DND-41 (cell line): ENCODE data around the gene GTF3C1.
A peak's percentile ranks its signal among the peaks of the same experiment; 100 is the strongest.

Experiments used
- ATAC-seq: fragments of 200-7000 bp; cut with Tn5 transposase; 3 replicates; pipeline ENCODE4 v1.9.1; 2021; ENCODE audit warnings: low read depth; ENCODE audit not compliant: insufficient read depth
- DNase-seq: peaks from one replicate; pipeline ENCODE4 v3.0.0-alpha.2; 2020
- H2AFZ ChIP-seq: 2 replicates; pipeline ENCODE4 v1.6.0; 2012; ENCODE audit warnings: low read depth, low read length
- H3K27ac ChIP-seq: 2 replicates; pipeline ENCODE4 v1.5.1; 2012; ENCODE audit warnings: low read length, inconsistent platforms
- H3K27me3 ChIP-seq: fragments of 200-600 bp; sonication (generic); 2 replicates; pipeline ENCODE4 v1.6.0; 2012; ENCODE audit warnings: low read length, mild to moderate bottlenecking, inconsistent platforms; ENCODE audit not compliant: insufficient read depth, poor library complexity
- H3K36me3 ChIP-seq: 2 replicates; pipeline ENCODE4 v1.5.1; 2012; ENCODE audit warnings: low read length, inconsistent platforms; ENCODE audit not compliant: insufficient read depth
- H3K4me1 ChIP-seq: 2 replicates; pipeline ENCODE4 v1.5.1; 2012; ENCODE audit warnings: mild to moderate bottlenecking, low read length; ENCODE audit not compliant: insufficient read depth
- H3K4me2 ChIP-seq: 2 replicates; pipeline ENCODE4 v1.6.0; 2012; ENCODE audit warnings: mild to moderate bottlenecking, moderate library complexity, low read length, inconsistent platforms; ENCODE audit not compliant: insufficient read depth
- H3K4me3 ChIP-seq, 2 experiments: fragments of 200-600 bp in 1 of 2; shearing (Covaris generic) in 1 of 2; 2 replicates each; pipeline ENCODE4 v1.5.1; 2012 to 2016; ENCODE audit warnings: inconsistent platforms in 2 of 2, low read length in 2 of 2, mild to moderate bottlenecking in 2 of 2, low read depth in 1 of 2, moderate library complexity in 1 of 2
- H3K79me2 ChIP-seq: 2 replicates; pipeline ENCODE4 v1.6.0; 2012; ENCODE audit warnings: low read length, inconsistent platforms; ENCODE audit not compliant: insufficient read depth
- H3K9ac ChIP-seq: 2 replicates; pipeline ENCODE4 v1.6.0; 2012; ENCODE audit warnings: low read depth, mild to moderate bottlenecking, inconsistent platforms, low read length, moderate library complexity
- H3K9me3 ChIP-seq: 2 replicates; pipeline ENCODE4 v1.5.1; 2012; ENCODE audit warnings: low read length, moderate library complexity, mild to moderate bottlenecking, inconsistent platforms; ENCODE audit not compliant: insufficient read depth, severe bottlenecking
- H4K20me1 ChIP-seq: 2 replicates; pipeline ENCODE4 v1.6.0; 2012; ENCODE audit warnings: low read length; ENCODE audit not compliant: insufficient read depth
- CTCF ChIP-seq: IDR thresholded peaks from 2 replicates; pipeline ENCODE4 v1.5.1; 2012; ENCODE audit warnings: borderline replicate concordance, low read length, moderate library complexity, mild to moderate bottlenecking; ENCODE audit not compliant: poor library complexity, severe bottlenecking; ENCODE audit errors: extremely low read depth
- EZH2 ChIP-seq: IDR thresholded peaks from 3 replicates; pipeline ENCODE4 v1.6.1; 2012; ENCODE audit warnings: borderline replicate concordance, low read depth, mild to moderate bottlenecking, moderate library complexity, low read length, inconsistent platforms; ENCODE audit not compliant: severe bottlenecking

GTF3C1 gene

DNA sequence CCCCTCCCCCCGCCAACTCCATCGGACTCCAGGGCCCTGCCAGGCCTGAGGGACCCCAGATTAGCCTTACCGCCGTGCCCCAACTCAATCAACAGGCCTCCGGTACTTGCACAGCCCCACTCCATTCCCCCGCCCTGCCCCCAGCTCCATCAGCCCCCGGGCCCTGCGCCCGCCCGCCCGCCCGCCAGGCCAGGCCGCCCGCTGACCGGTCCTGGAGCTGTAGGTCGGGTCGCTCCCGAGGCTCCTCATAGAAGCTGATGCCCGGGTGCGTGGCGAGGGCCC lies 308 bp downstream of the GTF3C1 start:
- Histone ChIP-seq H3K36me3 (peaks cover 26% of the 10 kb centered on the region), H3K79me2 (peaks cover 43% of the 10 kb centered on the region), H3K4me3 (peak overlapping the region; percentile 100; a peak in 3 of 4 replicates), H3K9me3 (no peaks in the 10 kb centered on the region), H3K4me1 (peaks cover 35% of the 10 kb centered on the region), H3K27ac (peak overlapping the region; percentile 64), H3K27me3 (no peaks in the 10 kb centered on the region), H2AFZ (peak overlapping the region; percentile 82), H3K9ac (peak overlapping the region; percentile 84), H3K4me2 (peak overlapping the region; percentile 99), H4K20me1 (peaks cover 19% of the 10 kb centered on the region)
- no peak for TF ChIP-seq EZH2
- TF ChIP-seq CTCF, result no peak
- ATAC-seq, result peak; percentile 44
- DNase-seq, result no peak

- Histone ChIP-seq H3K4me1 (peaks cover 35% of the 10 kb centered on the region), H3K27ac (no peak overlapping the region), H3K36me3 (peaks cover 42% of the 10 kb centered on the region), H4K20me1 (peaks cover 19% of the 10 kb centered on the region), H3K4me3 (peak overlapping the region in 1 of 2 experiments; percentile 100; a peak in 1 of 4 replicates), H2AFZ (no peak overlapping the region), H3K4me2 (peak overlapping the region; percentile 99; the same call in 1 of the 2 replicates), H3K9me3 (no peaks in the 10 kb centered on the region), H3K9ac (no peak overlapping the region), H3K79me2 (peaks cover 43% of the 10 kb centered on the region), H3K27me3 (no peaks in the 10 kb centered on the region)
- ATAC-seq (no peak), DNase-seq (no peak)
- TF ChIP-seq CTCF (no peak), EZH2 (no peak)
These were observed 1.9 kb downstream of the GTF3C1 start for GRCh38 chr16:27547851-27548250.

DNA sequence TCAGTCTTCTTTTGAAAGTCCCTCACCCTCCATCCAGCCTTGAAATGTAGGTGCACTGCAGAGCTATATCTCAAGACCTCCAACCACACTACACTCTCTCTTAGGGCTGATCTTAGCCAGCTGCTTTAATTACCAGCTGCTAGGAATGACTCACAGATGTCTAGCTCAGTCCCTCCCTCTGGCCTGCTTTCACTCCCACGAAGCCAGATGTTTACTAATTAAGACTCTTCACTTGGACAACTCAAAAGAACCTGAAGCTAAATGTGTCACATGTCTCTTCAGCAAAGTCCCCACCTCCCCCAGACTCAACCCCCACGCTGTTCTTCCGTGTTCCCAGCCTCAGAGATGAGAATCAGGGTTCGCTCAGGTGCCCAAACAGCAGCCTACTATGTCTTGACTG lies 2.6 kb downstream of the GTF3C1 start:
- no peak for TF ChIP-seq EZH2
- peaks cover 49% of the 10 kb centered on the region for H3K36me3 ChIP-seq
- H3K9ac ChIP-seq, result no peak overlapping the region
- peaks cover 19% of the 10 kb centered on the region for H4K20me1 ChIP-seq
- no peak overlapping the region for H3K4me3 ChIP-seq
- DNase-seq (no peak), ATAC-seq (no peak)
- peaks cover 35% of the 10 kb centered on the region for H3K4me1 ChIP-seq
- H2AFZ ChIP-seq, result no peak overlapping the region
- no peaks in the 10 kb centered on the region for H3K27me3 ChIP-seq
- 0 out of 2 replicates have a peak overlapping the region, but pooled peaks have one; percentile 7 for H3K27ac ChIP-seq
- no peaks in the 10 kb centered on the region for H3K9me3 ChIP-seq
- peaks cover 43% of the 10 kb centered on the region for H3K79me2 ChIP-seq
- H3K4me2 ChIP-seq, result peak overlapping the region; percentile 99

GRCh38 chr16:27544671-27545070 lies 5.0 kb downstream of the GTF3C1 start:
- Histone ChIP-seq H3K36me3 (peaks cover 70% of the 10 kb centered on the region), H3K79me2 (peaks cover 34% of the 10 kb centered on the region), H3K27me3 (no peaks in the 10 kb centered on the region), H3K9ac (no peak overlapping the region), H3K27ac (no peak overlapping the region), H2AFZ (no peak overlapping the region), H4K20me1 (peaks cover 16% of the 10 kb centered on the region), H3K4me2 (no peak overlapping the region), H3K9me3 (no peaks in the 10 kb centered on the region), H3K4me1 (peaks cover 24% of the 10 kb centered on the region), H3K4me3 (no peak overlapping the region)
- TF ChIP-seq CTCF (no peak), EZH2 (no peak)
- ATAC-seq (no peak), DNase-seq (no peak)
